Stomach (tissue), 4 donors: ENCODE results near the gene CIBAR2.

Source experiments
- EP300 ChIP-seq: sonication (generic); formaldehyde crosslinking; IDR thresholded peaks from one replicate; pipeline ENCODE4 v1.6.1; 2017; ENCODE audit warnings: antibody characterized with exemption
- POLR2AphosphoS5 ChIP-seq, 3 donors: sonication (generic); formaldehyde crosslinking; IDR thresholded peaks; one replicate each; pipeline ENCODE4 v1.6.1; 2016; ENCODE audit warnings: antibody characterized with exemption in 3 of 3
- TF ChIP-seq, protein P1 (sequence below), 7 experiments: fragments of 450-650 bp in 4 of 7; fragments of 200-600 bp in 3 of 7; sonication (generic) in 3 of 7; IDR thresholded peaks; one replicate each; pipeline ENCODE4 v1.5.1; 2016 to 2019; ENCODE audit warnings: antibody characterized with exemption in 7 of 7, control low read depth in 2 of 7, mild to moderate bottlenecking in 1 of 7

DNA sequence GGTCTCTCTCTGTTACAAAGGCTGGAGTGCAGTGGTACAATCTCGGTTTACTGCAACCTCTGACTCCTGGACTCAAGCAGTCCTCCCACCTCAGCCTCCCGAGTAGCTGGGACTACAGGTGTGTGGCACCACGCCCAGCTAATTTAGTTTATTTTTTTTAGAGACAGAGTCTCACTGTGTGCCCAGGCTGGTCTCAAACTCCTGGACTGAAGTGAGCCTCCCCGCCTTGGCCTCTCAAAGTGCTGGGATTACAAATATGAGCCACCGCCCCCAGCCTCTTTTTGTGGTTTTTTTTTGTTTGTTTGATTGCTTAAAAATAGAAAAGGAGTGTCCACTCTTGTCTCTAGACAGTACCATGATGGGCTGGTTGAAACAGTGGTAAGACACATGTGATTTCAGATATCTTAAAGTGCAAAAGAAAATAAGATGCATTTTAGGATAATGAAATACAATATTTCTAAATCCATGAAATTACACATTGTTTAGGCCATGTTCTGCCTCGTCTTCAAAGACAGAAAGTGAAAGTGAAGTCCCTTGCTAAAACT is 57.3 kb downstream of the CIBAR2 start:
- TF ChIP-seq, protein P1, sequence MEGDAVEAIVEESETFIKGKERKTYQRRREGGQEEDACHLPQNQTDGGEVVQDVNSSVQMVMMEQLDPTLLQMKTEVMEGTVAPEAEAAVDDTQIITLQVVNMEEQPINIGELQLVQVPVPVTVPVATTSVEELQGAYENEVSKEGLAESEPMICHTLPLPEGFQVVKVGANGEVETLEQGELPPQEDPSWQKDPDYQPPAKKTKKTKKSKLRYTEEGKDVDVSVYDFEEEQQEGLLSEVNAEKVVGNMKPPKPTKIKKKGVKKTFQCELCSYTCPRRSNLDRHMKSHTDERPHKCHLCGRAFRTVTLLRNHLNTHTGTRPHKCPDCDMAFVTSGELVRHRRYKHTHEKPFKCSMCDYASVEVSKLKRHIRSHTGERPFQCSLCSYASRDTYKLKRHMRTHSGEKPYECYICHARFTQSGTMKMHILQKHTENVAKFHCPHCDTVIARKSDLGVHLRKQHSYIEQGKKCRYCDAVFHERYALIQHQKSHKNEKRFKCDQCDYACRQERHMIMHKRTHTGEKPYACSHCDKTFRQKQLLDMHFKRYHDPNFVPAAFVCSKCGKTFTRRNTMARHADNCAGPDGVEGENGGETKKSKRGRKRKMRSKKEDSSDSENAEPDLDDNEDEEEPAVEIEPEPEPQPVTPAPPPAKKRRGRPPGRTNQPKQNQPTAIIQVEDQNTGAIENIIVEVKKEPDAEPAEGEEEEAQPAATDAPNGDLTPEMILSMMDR (IDR thresholded peaks at IDR 0.05) = no peak
- TF ChIP-seq EP300 (no peak), POLR2AphosphoS5 (IDR thresholded peaks at IDR 0.05) (no peak)
